ENCODE data around the gene C1R.

The C1R gene

DNA sequence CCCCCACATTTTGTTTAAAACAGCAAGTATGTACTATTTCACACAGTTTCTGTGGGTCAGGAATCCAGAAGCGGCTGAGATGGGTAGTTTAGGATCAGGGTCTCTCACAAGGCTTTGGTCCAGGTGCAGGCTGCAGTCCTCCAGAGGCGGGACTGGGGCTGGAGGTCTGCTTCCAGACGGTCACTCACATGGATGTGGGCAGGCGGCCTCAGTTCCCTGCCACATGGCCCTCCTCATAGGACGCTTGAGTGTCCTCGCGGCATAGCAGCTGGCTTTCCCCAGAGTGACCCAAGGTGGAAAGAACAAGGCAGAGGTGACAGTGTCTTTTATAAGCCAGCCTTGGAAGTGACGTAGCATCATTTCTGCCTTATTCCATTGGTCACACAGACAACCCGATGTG is 24.7 kb upstream of the C1R start:
- TF ChIP-seq MAX (IDR thresholded peaks at IDR 0.05; ENCODE audit: low read depth, low read length) (no peak), MYC (IDR thresholded peaks at IDR 0.05; ENCODE audit: low read depth, low read length) (no peak), POLR2A (IDR thresholded peaks at IDR 0.05; ENCODE audit: extremely low read depth, insufficient read length) (no peak)
- TF ChIP-seq, protein P1, sequence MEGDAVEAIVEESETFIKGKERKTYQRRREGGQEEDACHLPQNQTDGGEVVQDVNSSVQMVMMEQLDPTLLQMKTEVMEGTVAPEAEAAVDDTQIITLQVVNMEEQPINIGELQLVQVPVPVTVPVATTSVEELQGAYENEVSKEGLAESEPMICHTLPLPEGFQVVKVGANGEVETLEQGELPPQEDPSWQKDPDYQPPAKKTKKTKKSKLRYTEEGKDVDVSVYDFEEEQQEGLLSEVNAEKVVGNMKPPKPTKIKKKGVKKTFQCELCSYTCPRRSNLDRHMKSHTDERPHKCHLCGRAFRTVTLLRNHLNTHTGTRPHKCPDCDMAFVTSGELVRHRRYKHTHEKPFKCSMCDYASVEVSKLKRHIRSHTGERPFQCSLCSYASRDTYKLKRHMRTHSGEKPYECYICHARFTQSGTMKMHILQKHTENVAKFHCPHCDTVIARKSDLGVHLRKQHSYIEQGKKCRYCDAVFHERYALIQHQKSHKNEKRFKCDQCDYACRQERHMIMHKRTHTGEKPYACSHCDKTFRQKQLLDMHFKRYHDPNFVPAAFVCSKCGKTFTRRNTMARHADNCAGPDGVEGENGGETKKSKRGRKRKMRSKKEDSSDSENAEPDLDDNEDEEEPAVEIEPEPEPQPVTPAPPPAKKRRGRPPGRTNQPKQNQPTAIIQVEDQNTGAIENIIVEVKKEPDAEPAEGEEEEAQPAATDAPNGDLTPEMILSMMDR (IDR thresholded peaks at IDR 0.05; ENCODE audit: low read depth, low read length) = no peak
- no peak overlapping the region for H3K4me3 ChIP-seq (ENCODE audit: low read depth, low read length)
- no peak for DNase-seq (ENCODE audit: low read depth)

- no peak for DNase-seq (ENCODE audit: low read depth)
- no peak overlapping the region for H3K4me3 ChIP-seq (ENCODE audit: low read depth, low read length)
- TF ChIP-seq, protein P1 (IDR thresholded peaks at IDR 0.05; ENCODE audit: low read depth, low read length) = no peak
- TF ChIP-seq POLR2A (IDR thresholded peaks at IDR 0.05; ENCODE audit: extremely low read depth, insufficient read length) (no peak), MYC (IDR thresholded peaks at IDR 0.05; ENCODE audit: low read depth, low read length) (no peak), MAX (IDR thresholded peaks at IDR 0.05; ENCODE audit: low read depth, low read length) (no peak)
Observed at GRCh38 chr12:7116196-7116595, 24.0 kb upstream of the C1R start.

- H3K4me3 ChIP-seq (ENCODE audit: low read depth, low read length) = no peak overlapping the region
- TF ChIP-seq MAX (IDR thresholded peaks at IDR 0.05; ENCODE audit: low read depth, low read length) = no peak
- no peak for TF ChIP-seq MYC (IDR thresholded peaks at IDR 0.05; ENCODE audit: low read depth, low read length)
- TF ChIP-seq, protein P1 (IDR thresholded peaks at IDR 0.05; ENCODE audit: low read depth, low read length) = no peak
- no peak for TF ChIP-seq POLR2A (IDR thresholded peaks at IDR 0.05; ENCODE audit: extremely low read depth, insufficient read length)
- no peak for DNase-seq (ENCODE audit: low read depth)
Observed at GRCh38 chr12:7114851-7115250, 22.6 kb upstream of the C1R start.

GRCh38 chr12:7114008-7114407 is 21.8 kb upstream of the C1R start:
- DNase-seq (ENCODE audit: low read depth) = no peak
- no peak overlapping the region for H3K4me3 ChIP-seq (ENCODE audit: low read depth, low read length)
- TF ChIP-seq MYC (IDR thresholded peaks at IDR 0.05; ENCODE audit: low read depth, low read length) (no peak), MAX (IDR thresholded peaks at IDR 0.05; ENCODE audit: low read depth, low read length) (no peak), POLR2A (IDR thresholded peaks at IDR 0.05; ENCODE audit: extremely low read depth, insufficient read length) (no peak)
- TF ChIP-seq, protein P1 (IDR thresholded peaks at IDR 0.05; ENCODE audit: low read depth, low read length) = no peak

GRCh38 chr12:7113389-7113871 is 21.2 kb upstream of the C1R start:
- peak; percentile 63 for DNase-seq (ENCODE audit: low read depth)
- TF ChIP-seq, protein P1 (IDR thresholded peaks at IDR 0.05; ENCODE audit: low read depth, low read length) = peak; percentile 67
- no peak for TF ChIP-seq MYC (IDR thresholded peaks at IDR 0.05; ENCODE audit: low read depth, low read length)
- no peak overlapping the region for H3K4me3 ChIP-seq (ENCODE audit: low read depth, low read length)

DNA sequence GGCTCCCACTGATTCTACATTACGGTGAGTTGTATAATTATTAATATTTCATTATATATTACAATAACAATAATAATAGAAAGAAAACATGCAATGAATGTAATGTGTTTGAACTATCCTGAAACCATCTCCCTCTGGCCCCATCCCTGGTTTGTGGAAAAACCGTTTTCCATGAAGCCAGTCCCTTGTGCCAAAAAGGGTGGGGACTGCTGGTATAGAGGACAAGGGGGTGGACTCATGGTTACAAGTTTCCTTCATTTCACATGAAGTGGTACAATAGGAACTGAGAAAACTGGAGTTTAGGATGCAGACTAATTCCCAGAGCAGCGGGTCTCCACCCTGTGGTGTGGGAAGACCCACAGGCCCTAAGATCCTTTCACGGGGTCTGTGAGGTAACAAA is 19.8 kb upstream of the C1R start:
- H3K4me3 ChIP-seq (ENCODE audit: low read depth, low read length) = no peak overlapping the region
- TF ChIP-seq MYC (IDR thresholded peaks at IDR 0.05; ENCODE audit: low read depth, low read length) = no peak
- no peak for TF ChIP-seq MAX (IDR thresholded peaks at IDR 0.05; ENCODE audit: low read depth, low read length)
- TF ChIP-seq, protein P1 (IDR thresholded peaks at IDR 0.05; ENCODE audit: low read depth, low read length) = no peak
- no peak for TF ChIP-seq POLR2A (IDR thresholded peaks at IDR 0.05; ENCODE audit: extremely low read depth, insufficient read length)
- no peak for DNase-seq (ENCODE audit: low read depth)

All from NB4 (cell line).